Suprapubic skin (tissue), 4 donors: Measurements from ENCODE around the gene STX1B. TPM values are rescaled to one million over a fixed set of nuclear protein-coding genes. Genes with fewer than 3 reads are reported as not detected.

Source experiments
- DNase-seq, 2 donors: peaks; one replicate each; pipeline ENCODE4 v3.0.0-alpha.2; 2019; ENCODE audit warnings: low spot score in 2 of 2
- H3K27ac ChIP-seq: fragments of 200-600 bp; sonication (generic); one replicate; pipeline ENCODE4 v1.5.1; 2019
- H3K27me3 ChIP-seq: fragments of 200-600 bp; sonication (generic); one replicate; pipeline ENCODE4 v1.5.1; 2019
- H3K36me3 ChIP-seq: fragments of 200-600 bp; sonication (generic); one replicate; pipeline ENCODE4 v1.5.1; 2019
- H3K4me1 ChIP-seq: fragments of 200-600 bp; sonication (generic); one replicate; pipeline ENCODE4 v1.5.1; 2019
- H3K4me3 ChIP-seq: fragments of 200-600 bp; sonication (generic); one replicate; pipeline ENCODE4 v1.5.1; 2019; ENCODE audit warnings: mild to moderate bottlenecking
- H3K9me3 ChIP-seq: fragments of 200-600 bp; sonication (generic); one replicate; pipeline ENCODE4 v1.5.1; 2019
- EP300 ChIP-seq: sonication (generic); formaldehyde crosslinking; IDR thresholded peaks from one replicate; pipeline ENCODE4 v1.6.1; 2017; ENCODE audit warnings: antibody characterized with exemption
- POLR2A ChIP-seq, 2 donors: fragments of 450-650 bp; IDR thresholded peaks; one replicate each; pipeline ENCODE4 v1.6.1; 2017; ENCODE audit warnings: antibody characterized with exemption in 2 of 2, mild to moderate bottlenecking in 2 of 2, moderate library complexity in 2 of 2
- POLR2AphosphoS5 ChIP-seq, 3 donors: sonication (generic); formaldehyde crosslinking; IDR thresholded peaks; one replicate each; pipeline ENCODE4 v1.6.1; 2017; ENCODE audit warnings: antibody characterized with exemption in 3 of 3
- WGBS: methylation state at CpG from one replicate; pipeline ENCODE4 v1.1.5; 2018; 5-methylcytosine and 5-hydroxymethylcytosine counted together
- total RNA-seq, 4 donors: library from RNA; depleted of rRNA; stranded (reverse); fragments of >200 nt; gene quantifications; one replicate each; pipeline ENCODE4 v1.1.0, GENCODE V29; 2016
- TF ChIP-seq, protein P1 (sequence below), 2 donors: fragments of 200-600 bp in 1 of 2; fragments of 450-650 bp in 1 of 2; sonication (generic) in 1 of 2; IDR thresholded peaks; one replicate each; pipeline ENCODE4 v1.5.1; 2016 to 2019; ENCODE audit warnings: antibody characterized with exemption in 2 of 2, mild to moderate bottlenecking in 1 of 2, moderate library complexity in 1 of 2

The STX1B gene
- total RNA-seq, 4 donors from 2014 or later = 0.55 to 3.5 (median 2.0) TPM

DNA sequence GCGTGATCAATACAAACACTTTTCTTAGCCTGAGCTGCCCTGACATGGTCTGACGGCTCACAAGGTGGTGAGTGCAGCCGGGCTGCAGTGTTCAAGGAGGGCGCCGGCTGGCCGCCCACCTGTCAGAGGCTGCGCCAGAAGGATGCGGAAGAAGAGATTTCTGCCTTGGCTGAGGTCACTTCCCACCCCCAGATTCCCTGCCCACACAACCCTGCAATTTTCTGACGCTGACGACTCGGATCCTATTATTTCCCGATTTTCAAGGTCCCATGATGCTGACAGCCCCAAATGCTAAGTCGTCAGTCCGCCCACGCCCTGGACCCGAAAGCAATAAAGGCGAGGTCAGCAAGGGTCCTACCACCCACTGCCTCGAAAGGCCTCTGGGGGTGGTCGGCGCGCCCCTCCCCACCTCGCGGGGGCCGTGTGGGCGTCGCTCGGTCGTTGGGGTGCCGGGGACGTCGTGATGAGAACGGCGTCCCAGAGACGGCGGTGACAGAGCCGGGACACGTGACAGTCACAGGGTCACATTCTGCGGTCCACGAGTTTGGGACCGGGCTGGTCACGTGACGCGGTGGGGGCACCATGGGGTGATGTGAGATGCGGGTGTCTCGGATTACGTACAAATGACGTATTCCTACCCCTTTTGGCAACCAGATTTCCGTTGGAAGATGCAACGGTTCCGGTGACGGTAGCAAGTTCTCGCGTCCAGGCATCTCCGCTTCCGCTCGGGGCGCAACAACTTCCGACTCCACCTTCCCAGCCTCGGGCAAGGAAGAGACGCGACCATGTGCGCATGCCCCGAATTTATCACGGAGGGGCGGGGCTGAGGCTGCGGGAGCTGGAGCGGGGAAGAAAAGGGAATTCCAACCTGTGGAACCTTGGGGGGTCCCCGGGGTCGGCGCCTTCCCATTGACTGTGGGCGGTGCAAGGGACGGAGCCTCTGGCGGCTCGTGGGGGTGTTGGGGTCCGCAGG is 22.6 kb upstream of the STX1B start, which contains the start of gene STX4:
STX4 (plus strand) TSS at position 823 of the 973 bp plus-strand sequence. CDS start 248 bp downstream, outside the sequence.
- peak in 1 of 2 donors; percentile 46 for TF ChIP-seq POLR2A (IDR thresholded peaks at IDR 0.05)
- no peak for TF ChIP-seq EP300
- TF ChIP-seq, protein P1, sequence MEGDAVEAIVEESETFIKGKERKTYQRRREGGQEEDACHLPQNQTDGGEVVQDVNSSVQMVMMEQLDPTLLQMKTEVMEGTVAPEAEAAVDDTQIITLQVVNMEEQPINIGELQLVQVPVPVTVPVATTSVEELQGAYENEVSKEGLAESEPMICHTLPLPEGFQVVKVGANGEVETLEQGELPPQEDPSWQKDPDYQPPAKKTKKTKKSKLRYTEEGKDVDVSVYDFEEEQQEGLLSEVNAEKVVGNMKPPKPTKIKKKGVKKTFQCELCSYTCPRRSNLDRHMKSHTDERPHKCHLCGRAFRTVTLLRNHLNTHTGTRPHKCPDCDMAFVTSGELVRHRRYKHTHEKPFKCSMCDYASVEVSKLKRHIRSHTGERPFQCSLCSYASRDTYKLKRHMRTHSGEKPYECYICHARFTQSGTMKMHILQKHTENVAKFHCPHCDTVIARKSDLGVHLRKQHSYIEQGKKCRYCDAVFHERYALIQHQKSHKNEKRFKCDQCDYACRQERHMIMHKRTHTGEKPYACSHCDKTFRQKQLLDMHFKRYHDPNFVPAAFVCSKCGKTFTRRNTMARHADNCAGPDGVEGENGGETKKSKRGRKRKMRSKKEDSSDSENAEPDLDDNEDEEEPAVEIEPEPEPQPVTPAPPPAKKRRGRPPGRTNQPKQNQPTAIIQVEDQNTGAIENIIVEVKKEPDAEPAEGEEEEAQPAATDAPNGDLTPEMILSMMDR (IDR thresholded peaks at IDR 0.05) = no peak
- peak; percentile 47 to 95 (median 79) for TF ChIP-seq POLR2AphosphoS5 (IDR thresholded peaks at IDR 0.05)
- Histone ChIP-seq H3K36me3 (peaks cover 19% of the 10 kb centered on the region), H3K4me3 (peak within 1 kb of the TSS; percentile 78), H3K27me3 (no peaks in the 10 kb centered on the region), H3K27ac (peak within 1 kb of the TSS; percentile 96), H3K9me3 (no peaks in the 10 kb centered on the region), H3K4me1 (peaks cover 27% of the 10 kb centered on the region)
- 3% methylated on average over 43 of the region's 75 CpGs for whole genome bisulfite sequencing
- peak; percentile 99 for DNase-seq

DNA sequence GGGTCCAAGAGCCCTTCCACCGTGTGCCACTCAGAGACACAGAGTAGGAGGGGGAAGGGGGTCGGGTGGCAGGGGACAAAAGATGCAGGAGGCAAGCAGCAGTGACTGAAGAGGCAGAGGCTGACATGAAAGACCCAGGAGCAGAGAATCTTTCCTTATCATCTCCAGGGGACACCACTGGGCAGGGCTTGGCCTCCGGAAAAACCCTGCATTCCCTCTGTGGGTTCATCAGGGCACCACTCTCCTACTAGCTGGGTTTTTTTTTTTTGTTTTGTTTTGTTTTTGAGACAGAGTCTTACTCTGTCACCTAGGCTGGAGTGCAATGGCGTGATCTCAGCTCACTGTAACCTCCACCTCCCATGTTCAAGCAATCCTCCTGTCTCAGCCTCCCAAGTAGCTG is 20.8 kb upstream of the STX1B start:
- no peak overlapping the region for H3K27ac ChIP-seq
- TF ChIP-seq POLR2AphosphoS5 (IDR thresholded peaks at IDR 0.05) (no peak), POLR2A (IDR thresholded peaks at IDR 0.05) (no peak), EP300 (no peak)
- H3K4me3 ChIP-seq = no peak overlapping the region

DNA sequence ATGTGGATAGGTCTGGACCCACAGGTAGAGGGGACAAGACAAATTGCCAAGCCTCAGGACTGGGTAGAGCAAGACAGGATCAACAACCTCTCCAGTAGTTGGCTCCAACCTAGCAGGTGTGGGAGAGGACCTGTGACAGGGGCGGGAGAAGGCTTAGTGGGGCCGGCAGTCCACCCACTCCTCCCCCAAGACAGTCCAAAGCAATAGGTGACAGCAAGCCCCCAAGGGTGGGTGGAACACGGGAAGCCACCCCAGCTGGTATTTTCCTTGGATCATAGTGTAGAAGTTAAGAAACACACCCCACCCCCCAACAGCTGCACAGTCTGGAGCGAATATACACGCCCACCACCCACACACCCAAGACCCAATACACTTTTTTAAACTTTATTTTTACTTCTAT is 18.8 kb upstream of the STX1B start:
- no peaks in the 10 kb centered on the region for H3K9me3 ChIP-seq
- H3K27ac ChIP-seq = no peak overlapping the region
- 61% methylated on average over 5 of the region's 5 CpGs for WGBS
- H3K27me3 ChIP-seq = no peaks in the 10 kb centered on the region
- H3K36me3 ChIP-seq = no peaks in the 10 kb centered on the region
- no peak for TF ChIP-seq EP300
- TF ChIP-seq, protein P1 (IDR thresholded peaks at IDR 0.05) = no peak
- H3K4me3 ChIP-seq = no peak overlapping the region
- peaks cover 16% of the 10 kb centered on the region for H3K4me1 ChIP-seq
- DNase-seq = no peak

More for the DNA sequence above, 20.8 kb upstream of the STX1B start:
- WGBS = 94% methylated on average over 4 of the region's 4 CpGs
- Histone ChIP-seq H3K27me3 (no peaks in the 10 kb centered on the region), H3K36me3 (peaks cover 9% of the 10 kb centered on the region), H3K4me1 (peaks cover 23% of the 10 kb centered on the region), H3K9me3 (no peaks in the 10 kb centered on the region)
- DNase-seq = no peak

DNA sequence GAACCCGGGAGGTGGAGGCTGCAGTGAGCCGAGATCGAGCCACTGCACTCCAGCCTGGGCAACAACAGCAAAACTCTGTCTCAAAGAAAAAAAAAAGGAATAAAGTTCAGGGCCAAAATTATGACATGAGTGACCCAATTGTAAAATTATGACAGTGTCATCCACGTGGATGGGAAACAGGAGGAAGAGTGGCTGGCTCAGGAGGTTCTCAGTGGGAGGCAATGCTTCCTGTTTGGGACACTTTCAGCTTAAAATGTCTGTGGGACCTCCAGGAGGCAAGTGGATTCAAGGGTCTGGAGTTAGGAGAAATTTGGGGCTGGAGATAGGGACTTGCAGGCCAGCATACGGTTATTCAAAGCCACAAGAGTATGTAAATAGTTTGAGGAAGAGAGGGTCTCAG is 14.9 kb upstream of the STX1B start:
- DNase-seq = no peak
- H3K27ac ChIP-seq = no peak overlapping the region
- H3K4me1 ChIP-seq = no peaks in the 10 kb centered on the region
- WGBS = 74% methylated on average over 5 of the region's 5 CpGs
- no peaks in the 10 kb centered on the region for H3K9me3 ChIP-seq
- H3K36me3 ChIP-seq = no peaks in the 10 kb centered on the region
- H3K27me3 ChIP-seq = no peaks in the 10 kb centered on the region
- no peak overlapping the region for H3K4me3 ChIP-seq
- no peak for TF ChIP-seq EP300
- TF ChIP-seq, protein P1 (IDR thresholded peaks at IDR 0.05) = no peak
- TF ChIP-seq POLR2AphosphoS5 (IDR thresholded peaks at IDR 0.05) = no peak

DNA sequence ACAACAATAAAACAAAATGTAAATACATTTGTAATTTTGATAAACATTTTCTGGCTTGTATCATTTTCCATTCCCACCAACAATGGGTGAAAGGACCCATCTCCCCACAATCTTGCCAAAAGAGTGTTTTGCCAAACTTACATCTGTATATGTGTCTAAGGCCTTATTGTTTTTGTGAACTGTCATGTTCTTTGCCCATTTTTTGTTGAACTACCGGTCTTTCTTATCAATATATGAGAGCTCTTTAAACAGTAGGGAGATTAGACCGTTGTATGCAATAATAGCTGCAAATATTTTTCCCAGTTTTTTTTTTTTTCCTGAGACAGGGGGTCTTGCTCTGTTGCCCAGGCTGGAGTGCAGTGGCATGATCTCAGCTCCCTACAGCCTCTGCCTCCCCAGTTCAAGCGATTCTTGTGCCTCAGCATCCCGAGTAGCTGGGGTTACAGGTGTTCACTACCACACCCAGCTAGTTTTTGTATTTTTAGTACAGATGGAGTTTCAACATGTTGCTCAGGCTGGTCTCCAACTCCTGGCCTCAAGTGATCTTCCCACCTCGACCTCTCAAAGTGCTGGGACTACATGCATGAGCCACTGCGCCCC is 13.3 kb upstream of the STX1B start:
- Histone ChIP-seq H3K27ac (no peak overlapping the region), H3K4me1 (no peaks in the 10 kb centered on the region), H3K9me3 (no peaks in the 10 kb centered on the region), H3K36me3 (no peaks in the 10 kb centered on the region), H3K4me3 (no peak overlapping the region), H3K27me3 (no peaks in the 10 kb centered on the region)
- DNase-seq = no peak
- 76% methylated on average over 6 of the region's 6 CpGs for WGBS
- TF ChIP-seq POLR2AphosphoS5 (IDR thresholded peaks at IDR 0.05) (no peak), POLR2A (IDR thresholded peaks at IDR 0.05) (no peak), EP300 (no peak)
- TF ChIP-seq, protein P1 (IDR thresholded peaks at IDR 0.05) = no peak
